ENCODE data around the gene SLC35A2. TPM values are rescaled to one million over a fixed set of nuclear protein-coding genes. Genes with fewer than 3 reads are reported as not detected.

The SLC35A2 gene
- total and polyA plus RNA-seq, 2 of the 4 experiments (the other 2 are of a cell fraction): 10.8 to 48.3 TPM

DNA sequence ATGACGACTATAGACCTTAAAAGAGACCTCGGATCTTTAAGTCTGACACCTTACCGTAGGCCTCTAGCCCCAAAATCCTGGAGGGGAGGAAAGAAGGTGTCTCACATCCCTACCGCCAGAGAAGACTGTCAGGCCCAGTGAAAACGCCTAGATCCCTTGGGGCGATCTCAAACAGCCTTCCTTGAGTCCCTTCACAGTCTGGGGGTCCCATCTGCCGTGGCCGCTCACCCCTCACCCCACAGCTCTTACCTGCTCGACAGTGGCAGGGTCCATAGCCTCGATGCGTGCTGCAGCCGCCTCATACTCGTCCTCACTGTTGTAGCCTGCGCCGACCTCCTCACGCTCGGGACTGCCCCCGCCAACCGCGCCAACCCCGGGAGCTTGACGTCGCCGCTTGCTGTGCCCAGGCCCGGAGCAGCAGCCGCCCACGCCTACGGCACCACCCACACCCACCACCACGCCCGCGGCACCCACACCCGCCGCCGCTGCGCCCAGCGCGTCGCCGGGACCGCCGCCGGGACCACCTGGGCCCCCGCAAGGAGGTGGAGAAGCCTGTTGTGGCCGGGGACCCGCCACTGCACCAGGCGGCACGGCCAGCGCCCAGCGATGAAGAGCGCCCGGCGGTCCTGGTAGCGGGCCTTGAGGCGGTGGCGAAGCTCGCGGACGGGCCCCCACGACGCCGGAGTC, 45.4 kb upstream of the SLC35A2 start:
- H3K14ac ChIP-seq (replicated peaks; ENCODE audit: low read depth, low read length): no peak overlapping the region
- CTCF ChIA-PET: no interaction called here
- no peak overlapping the region for H3K18ac ChIP-seq (ENCODE audit: low read depth, low read length)
- no peaks in the 10 kb centered on the region; the same call in none of the 2 replicates for H3K9me1 ChIP-seq (ENCODE audit: insufficient read depth, low read length)
- peak overlapping the region; percentile 75; the same call in 1 of the 2 replicates for H2AK5ac ChIP-seq (ENCODE audit: low read depth, low read length)
- H3K79me1 ChIP-seq (ENCODE audit: low read depth in 1 of 2, low read length in 2 of 2): peaks cover 4 to 51% of the 10 kb centered on the region in 2 experiments; a peak in 3 of 4 replicates
- H4K91ac ChIP-seq (ENCODE audit: insufficient read depth, low read depth, low read length): no peak overlapping the region
- peaks cover 25% of the 10 kb centered on the region; the same call in 1 of the 2 replicates for H4K20me1 ChIP-seq (ENCODE audit: insufficient read depth, low read length)
- H3K4me1 ChIP-seq (ENCODE audit: control insufficient read depth, insufficient read depth, low read length): peaks cover 1% of the 10 kb centered on the region
- peak overlapping the region; percentile 86 for H3K4me2 ChIP-seq (ENCODE audit: low read depth, low read length)
- H2AFZ ChIP-seq (replicated peaks; ENCODE audit: low read length, poor library complexity): peak overlapping the region; percentile 98
- H3K4ac ChIP-seq (ENCODE audit: low read depth, low read length): peak overlapping the region; percentile 81
- no TSS peak for BruUV-seq (replicated peaks)
- peak overlapping the region; percentile 53 for H3K27ac ChIP-seq (ENCODE audit: insufficient read depth, low read length)
- no peak overlapping the region for H2BK20ac ChIP-seq (ENCODE audit: low read depth, low read length)
- no peak overlapping the region for H2BK120ac ChIP-seq (ENCODE audit: low read depth, low read length)
- H2AK9ac ChIP-seq (replicated peaks; ENCODE audit: low read depth, low read length, poor library complexity): peak overlapping the region; percentile 98
- 51% methylated on average over 10 of the region's 61 CpGs; no CpG with 5 or more reads in 1 of the 2 experiments for WGBS, 2 experiments (ENCODE audit: extremely low coverage in 2 of 2, insufficient read length in 1 of 2)
- H4K5ac ChIP-seq (ENCODE audit: low read depth, low read length): no peak overlapping the region
- H3K23ac ChIP-seq (ENCODE audit: low read depth, low read length): peak overlapping the region; percentile 83; the same call in 1 of the 2 replicates
- POLR2A ChIA-PET (ENCODE audit: unreplicated experiment): interaction anchor here (0.6 kb wide), 1 partner anchor 66 kb away, joined by 3 read pairs; no protein-coding TSS in a partner anchor
- H3K36me3 ChIP-seq (ENCODE audit: control insufficient read depth, insufficient read depth, low read length): peaks cover 12% of the 10 kb centered on the region; the same call in 1 of the 2 replicates
- dilution Hi-C loops (cut with HindIII; ENCODE audit: low sequenced_read_pairs, unreplicated experiment): no loop called here
- peak overlapping the region; percentile 36 for H2BK5ac ChIP-seq (ENCODE audit: low read depth, low read length, poor library complexity, severe bottlenecking)
- no peaks in the 10 kb centered on the region for H3K27me3 ChIP-seq (ENCODE audit: control insufficient read depth, insufficient read depth, low read length)
- intact Hi-C loops (cut with micrococcal nuclease): no loop called here
- peak overlapping the region in 1 of 2 experiments; percentile 35; a peak in 1 of 4 replicates for H4K8ac ChIP-seq (ENCODE audit: low read depth in 2 of 2, low read length in 2 of 2)
- H3K56ac ChIP-seq (ENCODE audit: extremely low read depth, insufficient read depth, low read length): no peak overlapping the region; the same call in 1 of the 2 replicates
- peak overlapping the region; percentile 45 for H3K4me3 ChIP-seq (ENCODE audit: insufficient read depth, low read depth, low read length)
- no peak overlapping the region for H2BK15ac ChIP-seq (ENCODE audit: low read depth, low read length)
- ATAC-seq (ENCODE audit: low read depth) (no peak), DNase-seq (no peak)
- no peak for TF ChIP-seq RAD21 (IDR thresholded peaks at IDR 0.05; ENCODE audit: low read length)
- TF ChIP-seq, protein P1, sequence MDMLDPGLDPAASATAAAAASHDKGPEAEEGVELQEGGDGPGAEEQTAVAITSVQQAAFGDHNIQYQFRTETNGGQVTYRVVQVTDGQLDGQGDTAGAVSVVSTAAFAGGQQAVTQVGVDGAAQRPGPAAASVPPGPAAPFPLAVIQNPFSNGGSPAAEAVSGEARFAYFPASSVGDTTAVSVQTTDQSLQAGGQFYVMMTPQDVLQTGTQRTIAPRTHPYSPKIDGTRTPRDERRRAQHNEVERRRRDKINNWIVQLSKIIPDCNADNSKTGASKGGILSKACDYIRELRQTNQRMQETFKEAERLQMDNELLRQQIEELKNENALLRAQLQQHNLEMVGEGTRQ (IDR thresholded peaks at IDR 0.05; ENCODE audit: low read depth, low read length): no peak
- TF ChIP-seq MAZ (IDR thresholded peaks at IDR 0.05; ENCODE audit: borderline replicate concordance, low read depth, low read length): peak; percentile 11; the same call in 1 of the 2 replicates
- H3K9ac ChIP-seq (ENCODE audit: low read depth, low read length): peak overlapping the region; percentile 83
- H3K9me3 ChIP-seq (ENCODE audit: control insufficient read depth, insufficient read depth, low read length): no peaks in the 10 kb centered on the region
- in situ Hi-C loops (cut with MboI; ENCODE audit: low sequenced_read_pairs): loop anchor here (25.0 kb wide), 1 partner anchor 105 kb away; the partner anchor contains the start of genes CCDC120 and PRAF2

All from IMR-90 (cell line).